ENCODE measurements around the gene IL23R.
A peak's percentile ranks its signal among the peaks of the same experiment; 100 is the strongest.
"Not testable (repeated sequence)": the region's sequence is repeated elsewhere in the genome, so short reads cannot be mapped to it uniquely, and the experiment has no call there.

The IL23R gene

DNA sequence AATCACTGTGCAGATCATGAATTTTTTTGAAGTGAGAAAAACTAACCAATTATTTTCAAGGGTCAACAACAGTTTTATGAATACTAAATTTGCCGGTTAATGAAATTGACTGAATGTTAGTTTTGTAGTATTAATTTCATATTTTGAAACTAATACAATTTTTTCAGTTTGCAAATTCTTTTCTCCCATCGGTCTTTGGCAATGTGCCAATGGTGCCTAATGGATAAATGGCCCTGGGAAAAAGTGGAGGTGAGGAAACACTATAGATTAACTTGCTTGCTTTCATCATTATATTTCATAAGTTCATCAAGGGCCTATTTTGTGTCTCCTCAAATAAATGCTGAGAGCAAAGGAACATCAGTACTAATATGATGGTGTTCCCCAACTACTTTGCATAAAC, 35.6 kb upstream of the IL23R start:
- TF ChIP-seq, protein P1, sequence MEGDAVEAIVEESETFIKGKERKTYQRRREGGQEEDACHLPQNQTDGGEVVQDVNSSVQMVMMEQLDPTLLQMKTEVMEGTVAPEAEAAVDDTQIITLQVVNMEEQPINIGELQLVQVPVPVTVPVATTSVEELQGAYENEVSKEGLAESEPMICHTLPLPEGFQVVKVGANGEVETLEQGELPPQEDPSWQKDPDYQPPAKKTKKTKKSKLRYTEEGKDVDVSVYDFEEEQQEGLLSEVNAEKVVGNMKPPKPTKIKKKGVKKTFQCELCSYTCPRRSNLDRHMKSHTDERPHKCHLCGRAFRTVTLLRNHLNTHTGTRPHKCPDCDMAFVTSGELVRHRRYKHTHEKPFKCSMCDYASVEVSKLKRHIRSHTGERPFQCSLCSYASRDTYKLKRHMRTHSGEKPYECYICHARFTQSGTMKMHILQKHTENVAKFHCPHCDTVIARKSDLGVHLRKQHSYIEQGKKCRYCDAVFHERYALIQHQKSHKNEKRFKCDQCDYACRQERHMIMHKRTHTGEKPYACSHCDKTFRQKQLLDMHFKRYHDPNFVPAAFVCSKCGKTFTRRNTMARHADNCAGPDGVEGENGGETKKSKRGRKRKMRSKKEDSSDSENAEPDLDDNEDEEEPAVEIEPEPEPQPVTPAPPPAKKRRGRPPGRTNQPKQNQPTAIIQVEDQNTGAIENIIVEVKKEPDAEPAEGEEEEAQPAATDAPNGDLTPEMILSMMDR (IDR thresholded peaks at IDR 0.05; ENCODE audit: low read depth, low read length), result no peak
- no peak for DNase-seq (ENCODE audit: extremely low read depth, low read depth)

DNA sequence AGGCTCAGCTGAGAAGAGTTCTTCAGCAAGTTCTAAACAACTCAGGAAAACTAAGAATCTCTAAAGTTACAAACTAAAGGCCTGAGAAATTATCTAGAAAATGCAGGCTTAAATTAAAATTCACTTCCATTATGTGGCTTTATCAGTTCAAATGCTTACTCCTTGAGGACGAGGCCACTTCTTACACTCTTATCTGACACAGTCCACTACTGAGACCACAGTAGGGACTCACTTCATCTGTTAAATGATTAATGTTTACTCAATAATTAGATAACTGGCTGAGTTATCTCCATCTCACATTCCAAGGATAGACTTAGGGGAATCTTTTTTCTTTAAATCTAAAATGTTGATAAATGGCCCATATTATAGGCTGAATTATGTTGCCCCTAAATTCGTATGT, 33.1 kb upstream of the IL23R start:
- no peak for DNase-seq (ENCODE audit: extremely low read depth, low read depth)
- TF ChIP-seq, protein P1 (IDR thresholded peaks at IDR 0.05; ENCODE audit: low read depth, low read length), result no peak

DNA sequence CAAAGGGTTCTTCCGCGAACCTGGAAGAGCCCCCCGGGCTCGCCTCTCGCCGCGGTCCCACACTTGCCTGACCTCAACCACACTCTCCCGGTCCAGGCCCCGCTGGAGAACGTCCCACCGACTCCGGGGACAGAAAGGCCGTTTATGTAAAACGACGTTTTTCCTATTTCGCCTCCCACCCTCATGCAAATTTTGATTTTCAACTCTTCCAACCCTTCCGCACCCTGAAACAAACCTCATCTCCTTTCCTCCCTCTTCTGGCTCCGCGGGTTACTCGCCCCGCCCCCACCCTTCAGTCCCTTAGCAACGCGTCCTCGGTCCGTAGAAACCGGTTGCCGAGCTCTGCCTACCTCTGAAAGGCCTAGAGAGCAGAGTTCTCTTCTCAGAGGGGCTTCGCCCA, 31.6 kb upstream of the IL23R start, which contains the start of gene C1orf141:
C1orf141 (minus strand) TSS at position 276 of the 400 bp plus-strand sequence. CDS start 7,730 bp downstream, outside the sequence.
- no peak for DNase-seq (ENCODE audit: extremely low read depth, low read depth)
- TF ChIP-seq, protein P1 (IDR thresholded peaks at IDR 0.05; ENCODE audit: low read depth, low read length), result no peak

DNA sequence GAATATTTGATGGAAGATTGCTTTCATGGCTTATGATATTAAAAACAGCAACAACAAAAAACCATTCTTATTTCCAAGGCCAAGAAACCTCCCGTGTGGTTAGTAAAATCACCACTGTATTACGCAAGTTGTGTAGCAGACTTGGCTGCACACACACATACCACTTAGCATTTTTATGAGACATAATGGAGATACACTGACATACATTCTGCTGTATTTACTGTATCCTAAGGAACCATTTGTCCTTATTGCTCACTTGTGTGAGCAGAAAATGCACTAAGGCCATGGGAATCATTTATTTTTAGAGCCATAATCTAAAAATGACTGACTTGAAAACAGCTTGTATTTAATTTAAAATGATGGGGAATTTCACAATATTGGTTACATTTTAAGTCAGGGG, 30.9 kb upstream of the IL23R start:
- peak; percentile 53 for DNase-seq (ENCODE audit: extremely low read depth, low read depth)
- TF ChIP-seq, protein P1 (IDR thresholded peaks at IDR 0.05; ENCODE audit: low read depth, low read length), result no peak

DNA sequence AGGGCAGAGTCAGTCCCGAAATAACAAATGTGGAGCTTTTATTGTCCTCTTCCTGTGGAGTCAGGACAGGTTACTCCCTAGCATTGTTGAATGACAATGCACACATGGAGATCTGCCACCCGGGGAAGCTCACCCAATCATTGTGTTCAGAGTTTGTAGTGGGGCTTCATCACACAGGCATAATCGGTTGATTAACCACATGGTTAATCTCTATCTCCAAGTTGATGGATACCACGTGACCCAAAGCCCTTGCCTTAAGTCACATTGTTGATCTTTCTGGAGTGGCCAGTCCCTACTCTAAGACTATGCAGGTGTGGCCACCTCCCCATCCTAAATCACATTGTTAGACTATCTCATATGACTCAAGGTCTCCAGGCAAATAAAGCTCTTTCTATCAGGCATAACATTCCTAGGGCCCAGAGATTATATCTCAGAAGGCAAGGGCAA, 28.9 kb upstream of the IL23R start:
- no peak for DNase-seq (ENCODE audit: extremely low read depth, low read depth)
- TF ChIP-seq, protein P1 (IDR thresholded peaks at IDR 0.05; ENCODE audit: low read depth, low read length), result no peak

DNA sequence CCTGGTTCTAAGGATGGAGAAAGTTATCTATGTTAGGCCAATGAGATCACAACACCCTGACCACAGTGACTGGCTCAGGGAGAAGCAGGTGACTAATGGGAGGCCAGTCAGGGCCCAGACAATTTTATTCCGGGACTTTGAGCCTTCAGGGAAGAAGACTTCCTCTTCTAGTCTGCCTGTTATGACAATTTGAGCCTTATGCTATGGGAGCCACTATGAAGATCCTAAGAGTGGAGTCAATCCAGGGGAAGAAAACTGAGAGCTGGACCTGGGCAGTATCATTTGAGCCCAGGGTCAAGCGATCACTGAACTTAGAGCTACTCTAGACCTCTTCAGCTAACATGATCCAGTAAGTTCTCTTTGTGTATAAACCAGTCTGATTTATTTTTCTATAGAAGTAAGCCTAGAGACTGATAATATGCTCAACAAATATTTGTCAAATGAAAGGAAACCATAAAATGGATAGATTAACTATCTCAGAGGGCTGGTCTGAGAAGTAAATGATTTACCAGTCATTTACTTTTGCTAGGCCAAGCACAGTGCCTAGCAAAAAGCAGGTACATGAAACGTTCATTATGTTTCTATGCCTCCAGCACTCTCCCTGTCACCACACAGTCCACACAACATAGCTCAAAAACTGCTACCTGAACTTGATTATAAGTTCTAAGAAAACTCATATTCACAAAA, 27.3 kb upstream of the IL23R start:
- DNase-seq (ENCODE audit: extremely low read depth, low read depth), result no peak
- TF ChIP-seq, protein P1 (IDR thresholded peaks at IDR 0.05; ENCODE audit: low read depth, low read length), result no peak

DNA sequence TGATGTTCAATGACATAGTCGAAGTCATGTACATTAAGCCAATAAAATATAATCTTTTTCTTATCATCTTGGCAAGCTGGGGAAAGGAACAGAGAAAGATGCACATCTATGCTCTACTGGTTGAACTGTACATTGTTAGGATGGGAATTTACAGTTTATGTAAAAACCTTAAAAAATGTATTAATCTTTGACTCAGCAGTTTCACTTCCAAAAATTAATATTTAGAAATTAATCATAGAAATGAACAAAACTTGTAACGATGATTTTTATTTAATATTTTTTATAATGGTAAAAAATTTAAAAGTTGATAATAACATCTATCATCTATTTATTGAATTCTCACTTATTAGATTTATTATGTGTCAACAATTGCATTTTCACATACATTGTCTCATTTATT, 25.8 kb upstream of the IL23R start:
- no peak for DNase-seq (ENCODE audit: extremely low read depth, low read depth)
- TF ChIP-seq, protein P1 (IDR thresholded peaks at IDR 0.05; ENCODE audit: low read depth, low read length), result no peak

DNA sequence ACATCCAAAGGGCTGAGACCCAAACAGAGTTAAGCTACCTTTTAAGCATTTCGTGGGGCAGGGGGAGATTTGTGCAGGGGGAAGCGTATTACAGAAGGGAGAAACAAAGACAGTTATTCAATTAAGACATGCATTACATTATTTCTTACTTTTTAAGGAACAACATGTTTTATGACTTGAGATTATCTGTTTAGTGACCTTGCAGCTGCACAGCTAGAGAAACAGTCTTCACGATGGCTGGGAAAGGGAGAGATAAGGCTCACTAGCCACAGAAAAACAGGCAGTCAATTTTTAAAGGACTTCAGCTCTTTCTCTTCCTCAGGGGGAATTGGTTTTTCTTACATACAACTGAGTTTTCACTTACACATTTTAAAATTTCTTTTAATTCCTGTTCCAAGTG, 24.4 kb upstream of the IL23R start:
- not testable (repeated sequence) for DNase-seq (ENCODE audit: extremely low read depth, low read depth)

All from AG09319 (cell line).